ENCODE measurements around the gene PCK2.

GRCh38 chr14:24103451-24103850 lies 9.3 kb downstream of the PCK2 start:
- TF ChIP-seq CTCF (conservative IDR thresholded peaks at IDR 0.05) (no peak), ZFX (IDR thresholded peaks at IDR 0.05) (no peak)
